Thyroid gland (tissue), 4 donors: ENCODE results near the gene KIF25. TPM values are rescaled to one million over a fixed set of nuclear protein-coding genes. Genes with fewer than 3 reads are reported as not detected.

Experiments
- DNase-seq, 2 donors: peaks; one replicate each; pipeline ENCODE4 v3.0.0-alpha.2; 2019
- H3K27ac ChIP-seq, 3 donors: fragments of 200-600 bp; sonication (generic); 1 replicate in 2 of 3; 2 replicates in 1 of 3; pipeline ENCODE4 v1.5.1; 2016 to 2019; ENCODE audit warnings: mild to moderate bottlenecking in 1 of 3, moderate library complexity in 1 of 3
- H3K27me3 ChIP-seq: fragments of 200-600 bp; sonication (generic); one replicate; pipeline ENCODE4 v1.5.1; 2019
- H3K36me3 ChIP-seq, 2 donors: fragments of 200-600 bp; sonication (generic); one replicate each; pipeline ENCODE4 v1.5.1; 2016 to 2019
- H3K4me1 ChIP-seq, 2 donors: fragments of 200-600 bp; sonication (generic); one replicate each; pipeline ENCODE4 v1.5.1; 2017 to 2019
- H3K4me3 ChIP-seq, 3 donors: fragments of 200-600 bp; sonication (generic); replicated peaks in 1 of 3; 1 replicate in 2 of 3; 2 replicates in 1 of 3; pipeline ENCODE4 v1.5.1; 2016; ENCODE audit warnings: mild to moderate bottlenecking in 1 of 3
- H3K9me3 ChIP-seq: fragments of 200-600 bp; sonication (generic); one replicate; pipeline ENCODE4 v1.5.1; 2017
- POLR2A ChIP-seq, 2 donors: fragments of 450-650 bp; IDR thresholded peaks; one replicate each; pipeline ENCODE4 v1.6.1; 2017; ENCODE audit warnings: antibody characterized with exemption in 2 of 2, mild to moderate bottlenecking in 2 of 2, moderate library complexity in 1 of 2
- WGBS, 2 donors: methylation state at CpG; one replicate each; pipeline ENCODE4 v1.1.5; 2017; 5-methylcytosine and 5-hydroxymethylcytosine counted together
- intact Hi-C: fragments of 100-400 bp; cut with DNase I; formaldehyde crosslinking; loops from one replicate; pipeline ENCODE4 v1.15.1; 2023
- total RNA-seq, 4 donors: library from RNA; depleted of rRNA; stranded (reverse); fragments of >200 nt; gene quantifications; one replicate each; pipeline ENCODE4 v1.2.3, GENCODE V29; 2016
- TF ChIP-seq, protein P1 (sequence below), 6 experiments: fragments of 200-600 bp in 3 of 6; fragments of 450-650 bp in 3 of 6; sonication (generic) in 3 of 6; IDR thresholded peaks; one replicate each; pipeline ENCODE4 v1.5.1; 2016 to 2019; ENCODE audit warnings: antibody characterized with exemption in 6 of 6, mild to moderate bottlenecking in 2 of 6, inconsistent platforms in 1 of 6, moderate library complexity in 1 of 6

The KIF25 gene
- total RNA-seq, 4 donors from 2014 or later = not detected

DNA sequence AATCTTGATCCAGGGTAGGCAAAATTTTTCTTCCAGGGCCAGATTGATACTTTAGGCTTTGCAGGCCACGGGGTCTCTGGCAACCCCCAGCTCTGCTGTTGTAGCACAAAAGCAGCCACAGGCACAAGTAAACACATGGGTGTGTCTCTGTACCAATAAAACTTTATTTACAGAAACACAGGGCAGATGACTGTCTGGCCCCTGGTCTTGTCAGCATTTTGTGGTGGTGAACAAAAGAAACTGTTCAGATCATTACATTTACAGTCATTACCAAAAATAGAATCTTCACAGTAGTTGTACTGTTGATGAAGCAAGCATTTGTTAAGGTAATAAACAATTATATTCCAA is 45.0 kb upstream of the KIF25 start:
- H3K4me3 ChIP-seq = no peak overlapping the region
- no peak for DNase-seq
- peaks cover 0 to 7% of the 10 kb centered on the region in 2 donors for H3K4me1 ChIP-seq
- no peaks in the 10 kb centered on the region for H3K27me3 ChIP-seq
- intact Hi-C loops = no loop called here
- TF ChIP-seq, protein P1, sequence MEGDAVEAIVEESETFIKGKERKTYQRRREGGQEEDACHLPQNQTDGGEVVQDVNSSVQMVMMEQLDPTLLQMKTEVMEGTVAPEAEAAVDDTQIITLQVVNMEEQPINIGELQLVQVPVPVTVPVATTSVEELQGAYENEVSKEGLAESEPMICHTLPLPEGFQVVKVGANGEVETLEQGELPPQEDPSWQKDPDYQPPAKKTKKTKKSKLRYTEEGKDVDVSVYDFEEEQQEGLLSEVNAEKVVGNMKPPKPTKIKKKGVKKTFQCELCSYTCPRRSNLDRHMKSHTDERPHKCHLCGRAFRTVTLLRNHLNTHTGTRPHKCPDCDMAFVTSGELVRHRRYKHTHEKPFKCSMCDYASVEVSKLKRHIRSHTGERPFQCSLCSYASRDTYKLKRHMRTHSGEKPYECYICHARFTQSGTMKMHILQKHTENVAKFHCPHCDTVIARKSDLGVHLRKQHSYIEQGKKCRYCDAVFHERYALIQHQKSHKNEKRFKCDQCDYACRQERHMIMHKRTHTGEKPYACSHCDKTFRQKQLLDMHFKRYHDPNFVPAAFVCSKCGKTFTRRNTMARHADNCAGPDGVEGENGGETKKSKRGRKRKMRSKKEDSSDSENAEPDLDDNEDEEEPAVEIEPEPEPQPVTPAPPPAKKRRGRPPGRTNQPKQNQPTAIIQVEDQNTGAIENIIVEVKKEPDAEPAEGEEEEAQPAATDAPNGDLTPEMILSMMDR (IDR thresholded peaks at IDR 0.05) = no peak
- no peak for TF ChIP-seq POLR2A (IDR thresholded peaks at IDR 0.05)
- no peaks in the 10 kb centered on the region for H3K9me3 ChIP-seq
- peaks cover 40 to 43% of the 10 kb centered on the region in 2 donors for H3K36me3 ChIP-seq
- 95 to 97% methylated on average over 1 of the region's 1 CpG for WGBS, 2 donors
- H3K27ac ChIP-seq = no peak overlapping the region

DNA sequence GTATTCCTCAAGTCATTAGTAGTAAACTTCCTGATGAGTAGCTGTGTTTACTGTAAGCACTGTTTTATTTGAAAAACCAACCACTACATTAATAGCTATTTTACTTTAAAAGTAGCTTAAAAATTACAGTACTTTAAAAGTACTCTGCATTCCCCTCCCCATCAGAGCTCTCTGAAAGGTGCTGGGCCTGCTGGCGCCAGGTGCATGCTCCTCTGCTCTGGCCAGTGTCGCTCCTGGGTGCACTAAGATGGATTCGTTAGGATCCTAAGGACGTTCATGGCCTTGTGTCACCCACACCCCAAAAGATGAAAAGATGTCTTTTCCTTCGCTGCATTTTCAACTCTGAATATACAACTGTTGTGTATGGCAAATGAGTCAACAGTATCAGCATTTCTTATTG is 43.9 kb upstream of the KIF25 start:
- no peak overlapping the region for H3K4me3 ChIP-seq
- no peaks in the 10 kb centered on the region for H3K9me3 ChIP-seq
- DNase-seq = no peak
- intact Hi-C loops = no loop called here
- H3K4me1 ChIP-seq = peaks cover 0 to 8% of the 10 kb centered on the region in 2 donors
- peaks cover 34 to 38% of the 10 kb centered on the region in 2 donors for H3K36me3 ChIP-seq
- TF ChIP-seq, protein P1 (IDR thresholded peaks at IDR 0.05) = no peak
- TF ChIP-seq POLR2A (IDR thresholded peaks at IDR 0.05) = no peak
- no peak overlapping the region for H3K27ac ChIP-seq
- 96 to 97% methylated on average over 5 of the region's 5 CpGs for WGBS, 2 donors
- no peaks in the 10 kb centered on the region for H3K27me3 ChIP-seq

DNA sequence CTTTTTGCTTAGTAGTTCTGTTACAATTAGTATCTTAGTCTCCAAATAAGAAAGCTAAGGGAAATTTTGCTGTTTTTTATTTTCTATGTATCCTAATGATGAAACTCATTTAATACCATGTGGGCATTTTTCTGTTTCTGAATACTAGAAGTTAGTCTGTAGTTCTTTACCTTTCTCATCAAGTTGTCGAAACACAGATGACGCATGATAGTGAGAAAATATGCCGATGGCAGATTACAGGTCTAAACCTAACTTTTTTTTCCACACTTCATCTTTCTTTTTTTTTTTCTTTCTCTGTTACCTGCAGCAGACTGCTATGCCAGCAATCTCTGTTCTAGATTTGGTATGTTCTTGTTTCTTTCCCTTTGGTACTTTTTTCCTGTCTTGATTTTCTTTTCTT is 43.3 kb upstream of the KIF25 start:
- 92 to 97% methylated on average over 3 of the region's 3 CpGs for WGBS, 2 donors
- H3K9me3 ChIP-seq = no peaks in the 10 kb centered on the region
- peaks cover 28 to 32% of the 10 kb centered on the region in 2 donors for H3K36me3 ChIP-seq
- H3K27ac ChIP-seq = no peak overlapping the region
- H3K27me3 ChIP-seq = no peaks in the 10 kb centered on the region
- no peak for DNase-seq
- intact Hi-C loops = no loop called here
- no peak for TF ChIP-seq POLR2A (IDR thresholded peaks at IDR 0.05)
- TF ChIP-seq, protein P1 (IDR thresholded peaks at IDR 0.05) = no peak
- peaks cover 0 to 8% of the 10 kb centered on the region in 2 donors for H3K4me1 ChIP-seq
- no peak overlapping the region for H3K4me3 ChIP-seq

DNA sequence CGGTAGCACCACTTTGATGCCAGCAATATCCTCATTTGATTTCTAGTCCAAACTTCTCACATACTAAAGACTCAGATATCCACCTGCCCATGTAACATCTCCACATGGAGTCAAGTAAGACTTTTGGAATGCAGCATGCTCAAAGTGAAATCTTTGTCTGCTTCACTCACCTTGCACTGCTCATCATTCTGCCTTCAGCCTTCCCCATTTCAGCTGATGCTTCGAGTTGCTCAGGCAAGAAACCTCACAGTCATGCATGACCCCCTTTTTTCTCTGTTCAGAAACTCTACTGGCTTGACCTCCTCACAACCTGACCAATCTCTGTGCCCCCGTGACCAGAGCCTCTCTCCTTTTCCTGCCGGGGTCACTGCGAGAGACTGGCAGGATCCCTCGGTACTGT is 41.0 kb upstream of the KIF25 start:
- no peaks in the 10 kb centered on the region for H3K27me3 ChIP-seq
- H3K27ac ChIP-seq = no peak overlapping the region
- H3K9me3 ChIP-seq = no peaks in the 10 kb centered on the region
- TF ChIP-seq, protein P1 (IDR thresholded peaks at IDR 0.05) = no peak
- no peak for TF ChIP-seq POLR2A (IDR thresholded peaks at IDR 0.05)
- 95% methylated on average over 6 of the region's 6 CpGs for WGBS, 2 donors
- H3K4me1 ChIP-seq = peaks cover 0 to 8% of the 10 kb centered on the region in 2 donors
- DNase-seq = no peak
- H3K4me3 ChIP-seq = no peak overlapping the region
- intact Hi-C loops = no loop called here
- peaks cover 9 to 11% of the 10 kb centered on the region in 2 donors for H3K36me3 ChIP-seq

DNA sequence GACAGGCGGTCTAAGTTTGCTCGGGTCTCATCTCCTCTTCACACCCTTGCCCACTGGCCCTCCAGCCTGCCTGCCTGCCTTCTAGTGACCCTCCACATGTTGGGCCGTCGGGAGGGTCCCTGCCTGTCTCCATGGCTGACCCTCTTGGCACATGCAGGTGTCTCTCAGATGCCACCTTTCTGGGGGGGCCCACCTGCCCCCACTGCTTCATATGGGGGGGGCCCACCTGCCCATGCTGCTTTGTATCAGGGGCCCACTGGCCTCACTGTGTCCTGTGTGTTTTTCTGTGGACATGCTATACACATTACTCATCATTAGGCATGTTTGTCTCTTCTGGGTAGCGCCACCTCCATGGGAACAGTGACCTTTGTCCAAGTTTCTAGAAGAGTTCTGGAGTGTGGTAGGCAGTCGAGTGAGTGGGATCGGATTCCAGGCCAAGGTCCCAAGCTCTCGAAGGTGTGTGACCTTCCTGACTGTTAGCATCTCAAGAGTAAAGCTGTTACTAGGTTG is 40.4 kb upstream of the KIF25 start:
- no peaks in the 10 kb centered on the region for H3K27me3 ChIP-seq
- intact Hi-C loops = no loop called here
- H3K27ac ChIP-seq = no peak overlapping the region
- H3K4me3 ChIP-seq = no peak overlapping the region
- TF ChIP-seq POLR2A (IDR thresholded peaks at IDR 0.05) = no peak
- TF ChIP-seq, protein P1 (IDR thresholded peaks at IDR 0.05) = no peak
- H3K4me1 ChIP-seq = peaks cover 0 to 8% of the 10 kb centered on the region in 2 donors
- peaks cover 3 to 5% of the 10 kb centered on the region in 2 donors for H3K36me3 ChIP-seq
- WGBS, 2 donors = 79 to 96% methylated on average over 7 to 8 of the region's 8 CpGs
- DNase-seq = no peak
- H3K9me3 ChIP-seq = no peaks in the 10 kb centered on the region
